NOMO-1 treated with dmso at 0.1 percent for 144 hours (cell line): ENCODE results near the gene TCL1B.

Experiments
- DNase-seq: peaks from one replicate; lab custom pipeline; 2025; ENCODE audit not compliant: unreplicated experiment; lab: John Stamatoyannopoulos, UW

TCL1B gene

GRCh38 chr14:95666450-95666849 is 19.8 kb upstream of the TCL1B start:
- DNase-seq, result no peak

DNA sequence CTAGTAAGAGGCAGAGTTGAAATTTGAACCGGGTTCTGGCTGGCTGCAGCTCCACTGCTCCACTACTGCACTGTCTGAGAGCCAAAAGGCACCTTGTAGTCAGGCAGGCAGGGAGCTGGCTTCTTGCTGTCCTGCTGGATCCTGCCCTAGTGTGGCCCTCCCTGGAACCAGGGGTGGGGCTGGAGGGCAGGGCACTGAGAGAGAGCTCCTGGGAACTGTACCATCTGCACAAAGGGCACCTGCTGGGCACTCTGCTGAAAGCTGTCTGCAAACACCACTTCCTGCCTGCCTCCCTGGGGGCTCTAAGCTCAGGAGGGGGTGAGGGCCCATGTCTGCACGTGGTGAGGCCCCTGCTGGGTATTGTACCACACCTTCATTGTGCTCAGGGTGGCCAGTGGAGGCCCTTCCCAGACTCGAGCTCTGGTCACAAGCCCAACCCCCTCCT is 19.0 kb upstream of the TCL1B start:
- DNase-seq, result no peak

DNA sequence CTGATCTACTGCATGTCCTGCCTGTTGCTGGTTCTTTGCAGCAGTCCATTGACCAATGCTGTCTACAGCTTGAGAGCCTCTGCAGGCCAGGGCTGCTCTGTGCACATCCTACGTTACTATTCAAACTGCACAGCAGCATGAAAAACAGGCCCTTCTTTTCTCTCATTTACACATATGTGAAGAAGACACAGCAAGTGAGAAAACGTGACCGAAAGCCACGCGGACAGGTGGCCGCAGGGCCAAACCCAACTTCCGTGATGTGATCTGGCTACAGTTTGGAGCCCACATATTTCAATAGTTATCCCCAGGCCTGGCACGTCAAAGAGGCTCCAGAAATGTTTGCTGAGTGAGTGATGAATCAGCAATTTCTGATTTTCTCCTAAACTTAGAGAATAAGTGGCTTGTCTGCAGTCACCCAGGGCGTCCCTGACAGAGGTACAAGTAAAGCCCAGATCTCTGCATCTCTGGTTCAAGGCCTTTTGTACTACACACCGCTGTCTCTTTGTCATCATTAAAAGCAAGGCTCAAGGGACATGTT is 17.9 kb upstream of the TCL1B start:
- DNase-seq, result no peak

DNA sequence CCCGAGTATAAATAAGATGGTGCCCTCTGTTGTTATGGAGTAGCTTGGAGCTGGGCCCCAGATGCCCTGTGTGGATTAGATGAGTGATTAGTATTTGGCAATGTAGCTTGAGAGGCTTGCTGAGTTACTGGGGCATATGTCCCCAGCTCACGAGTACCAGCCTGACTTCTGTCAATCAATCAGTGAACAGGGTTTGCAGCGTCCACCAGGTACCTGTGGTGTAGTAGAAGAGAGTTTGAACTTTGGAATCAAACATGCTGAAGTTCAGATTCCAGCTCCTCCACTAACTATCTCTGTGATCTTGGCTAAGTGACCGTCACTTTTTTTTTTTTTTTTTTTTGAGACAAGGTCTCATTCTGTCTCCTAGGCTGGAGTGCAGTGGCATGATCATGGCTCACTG is 11.6 kb upstream of the TCL1B start:
- no peak for DNase-seq

DNA sequence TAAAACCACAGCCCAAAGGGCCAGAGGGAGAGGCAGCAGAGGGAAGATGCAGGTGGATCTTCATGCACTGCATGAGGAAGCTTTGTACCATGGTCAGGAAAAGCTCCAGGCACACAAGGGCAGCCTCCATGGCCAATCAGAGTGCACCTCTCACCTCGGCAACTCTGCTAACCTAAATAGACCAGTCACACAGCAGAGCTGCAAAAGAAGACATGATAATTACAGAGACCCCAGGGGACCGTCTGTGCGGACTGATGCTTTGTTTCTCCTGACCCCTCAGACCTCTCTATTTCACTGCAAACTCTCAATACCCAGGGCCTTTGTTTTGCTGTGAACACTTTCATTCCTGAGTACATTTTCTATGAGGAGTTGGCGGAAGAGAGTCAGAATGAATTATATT is 10.7 kb upstream of the TCL1B start:
- DNase-seq, result no peak

- no peak for DNase-seq
These were observed 8.9 kb upstream of the TCL1B start for GRCh38 chr14:95677179-95677835.

GRCh38 chr14:95679148-95679815 is 6.9 kb upstream of the TCL1B start:
- no peak for DNase-seq

- DNase-seq, result no peak
These were observed 6.1 kb upstream of the TCL1B start for GRCh38 chr14:95679998-95680735.

DNA sequence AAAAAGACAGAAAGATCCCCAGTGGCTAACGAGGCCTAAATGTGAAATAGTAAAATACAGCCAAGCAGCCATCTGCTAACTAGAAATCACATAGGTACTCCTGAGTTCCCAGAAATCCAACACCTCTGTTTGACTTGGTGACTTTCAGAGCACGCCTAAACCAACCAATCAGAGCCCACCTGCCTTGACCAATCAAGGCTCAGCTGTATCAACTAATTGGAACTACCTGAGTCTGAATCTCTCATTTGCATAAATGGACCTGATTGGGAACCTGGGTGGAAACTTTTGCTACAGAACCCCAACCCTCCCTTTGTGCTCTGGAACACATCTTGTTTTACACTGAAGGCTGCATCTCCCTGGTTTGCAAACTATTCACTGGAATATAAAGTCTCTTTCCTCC is 5.1 kb upstream of the TCL1B start:
- DNase-seq, result no peak

- DNase-seq, result no peak
These were observed 2.4 kb upstream of the TCL1B start for GRCh38 chr14:95683793-95684192.

GRCh38 chr14:95686935-95687334 is 709 bp downstream of the TCL1B start:
- no peak for DNase-seq

DNA sequence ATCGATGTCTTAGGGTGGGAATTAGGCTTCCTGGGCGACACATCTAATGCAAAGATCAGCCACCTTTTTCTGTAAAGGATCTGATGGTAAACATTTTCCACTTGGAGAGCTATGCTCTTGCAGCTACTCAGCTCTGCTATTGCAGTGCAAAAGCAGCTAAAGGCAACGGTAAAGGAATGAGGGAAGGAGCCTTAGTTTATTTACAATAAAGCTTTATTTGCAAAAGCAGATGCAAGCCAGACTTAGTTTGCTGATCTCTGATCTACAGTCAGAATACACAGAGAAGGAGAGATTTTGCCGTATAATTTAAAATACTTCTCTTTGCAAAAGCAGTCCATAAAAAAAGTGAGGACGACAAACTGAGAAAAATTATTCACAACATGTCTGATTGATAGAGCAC is 3.2 kb downstream of the TCL1B start:
- no peak for DNase-seq

- DNase-seq, result no peak
These were observed 4.6 kb downstream of the TCL1B start for GRCh38 chr14:95690815-95691214.

GRCh38 chr14:95691591-95691990 is 5.4 kb downstream of the TCL1B start:
- no peak for DNase-seq

DNA sequence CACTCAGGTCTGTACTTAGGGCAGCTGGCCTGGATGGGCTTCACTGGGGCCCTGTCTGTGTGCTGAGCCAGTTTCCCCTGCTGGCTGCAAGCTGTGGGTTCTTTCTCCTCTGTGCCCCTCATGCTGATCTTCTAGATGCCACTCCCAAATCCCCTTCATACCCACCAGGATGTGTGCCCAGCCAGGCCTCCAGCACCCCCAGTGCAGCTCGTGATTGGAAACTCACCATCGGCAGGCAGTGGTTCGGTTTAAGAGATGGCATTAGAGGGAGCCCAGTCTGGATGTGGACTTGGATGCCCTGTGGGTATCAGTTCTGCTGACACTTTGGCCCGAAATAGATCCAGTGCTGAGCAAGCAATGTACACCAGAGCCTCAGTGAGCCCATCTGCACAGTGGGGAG is 5.9 kb downstream of the TCL1B start:
- DNase-seq, result no peak

GRCh38 chr14:95695051-95695450 is 8.8 kb downstream of the TCL1B start:
- no peak for DNase-seq

DNA sequence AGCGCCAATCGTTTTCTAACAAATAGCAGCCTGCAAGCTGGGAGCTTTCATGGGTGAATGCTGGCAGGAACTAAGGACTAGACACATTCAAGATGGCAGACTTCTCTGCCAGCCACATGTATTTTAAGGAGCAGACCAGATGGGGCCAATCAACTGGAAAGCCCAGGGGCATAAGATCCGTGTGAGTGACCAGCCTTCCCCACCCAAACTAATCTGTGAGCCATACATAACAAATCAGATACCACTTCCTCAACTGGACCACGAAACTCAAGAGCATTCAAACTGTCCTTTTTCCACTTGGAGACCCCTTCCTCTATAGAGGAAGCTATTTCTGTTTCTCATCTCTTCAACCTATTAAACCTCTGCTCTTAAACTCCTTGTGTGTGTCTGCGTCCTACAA is 9.7 kb downstream of the TCL1B start:
- DNase-seq, result no peak

DNA sequence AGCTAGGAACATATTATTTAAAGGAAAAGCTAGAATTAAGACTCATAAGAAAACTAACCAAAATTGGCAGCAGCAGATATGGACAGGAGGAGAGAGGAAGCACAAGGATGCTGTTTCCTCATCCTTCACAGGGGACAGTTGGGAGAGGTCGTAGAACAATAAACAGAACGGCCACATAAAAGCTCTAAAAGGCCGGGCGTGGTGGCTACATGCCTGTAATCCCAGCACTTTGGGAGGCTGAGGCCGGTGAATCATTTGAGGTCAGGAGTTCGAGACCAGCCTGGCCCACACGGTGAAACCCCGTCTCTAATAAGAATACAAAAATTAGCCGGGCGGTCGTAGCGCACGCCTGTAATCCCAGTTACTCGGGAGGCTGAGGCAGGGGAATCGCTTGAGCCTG is 10.5 kb downstream of the TCL1B start:
- DNase-seq, result no peak

DNA sequence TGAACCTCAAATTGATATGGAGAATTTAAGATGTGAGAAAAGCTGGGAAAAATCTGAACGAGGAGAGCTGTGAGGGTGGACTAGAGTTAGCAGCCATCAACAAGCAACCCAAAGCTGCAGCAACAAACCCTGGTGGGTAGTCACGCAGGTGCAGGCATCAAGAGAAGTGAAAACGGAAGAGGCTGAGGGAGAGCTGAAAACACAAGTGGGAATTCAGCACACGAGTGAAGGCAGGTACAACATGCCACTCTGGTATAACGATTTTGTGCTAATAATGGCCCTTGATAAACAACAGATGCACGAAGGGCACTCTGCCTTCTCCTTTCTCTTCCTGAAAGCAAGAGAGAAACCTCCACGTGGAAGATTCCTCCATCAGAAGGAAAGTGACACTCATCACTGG is 11.5 kb downstream of the TCL1B start:
- no peak for DNase-seq

- DNase-seq, result no peak
These were observed 12.1 kb downstream of the TCL1B start for GRCh38 chr14:95698287-95698686.

DNA sequence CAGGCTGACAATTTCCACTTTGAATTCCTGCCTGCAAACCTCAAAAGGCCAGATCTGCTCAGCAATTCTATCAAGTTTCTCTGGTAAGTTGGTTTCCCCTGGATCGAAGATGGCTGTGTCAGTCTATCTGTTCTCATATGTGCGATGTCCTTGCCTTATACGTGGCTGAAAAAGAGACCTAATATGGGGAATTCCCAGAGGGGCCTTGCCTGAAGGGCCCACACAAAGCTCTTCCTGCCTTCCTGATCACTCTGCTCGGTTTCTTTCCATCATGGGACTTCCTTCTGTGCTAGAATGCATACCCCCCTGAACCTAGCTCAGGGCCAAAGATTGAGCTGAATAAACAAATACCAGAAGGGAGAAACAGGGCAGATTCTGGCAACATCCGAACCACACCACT is 13.2 kb downstream of the TCL1B start:
- no peak for DNase-seq
